Choroid plexus epithelial cell (primary cell): ENCODE results near the gene B3GALNT1.

Experiments
- DNase-seq: peaks from one replicate; pipeline ENCODE4 v3.0.0-alpha.2; 2010; ENCODE audit warnings: low read depth
- H3K4me3 ChIP-seq: 2 replicates; pipeline ENCODE4 v1.5.1; 2011; ENCODE audit warnings: low read depth, mild to moderate bottlenecking, control low read depth, low read length, moderate library complexity
- TF ChIP-seq, protein P1 (sequence below): conservative IDR thresholded peaks from 2 replicates; pipeline ENCODE4 v1.5.1; 2011; ENCODE audit warnings: low read depth, mild to moderate bottlenecking, control low read depth, inconsistent platforms, low read length, moderate library complexity

The B3GALNT1 gene

DNA sequence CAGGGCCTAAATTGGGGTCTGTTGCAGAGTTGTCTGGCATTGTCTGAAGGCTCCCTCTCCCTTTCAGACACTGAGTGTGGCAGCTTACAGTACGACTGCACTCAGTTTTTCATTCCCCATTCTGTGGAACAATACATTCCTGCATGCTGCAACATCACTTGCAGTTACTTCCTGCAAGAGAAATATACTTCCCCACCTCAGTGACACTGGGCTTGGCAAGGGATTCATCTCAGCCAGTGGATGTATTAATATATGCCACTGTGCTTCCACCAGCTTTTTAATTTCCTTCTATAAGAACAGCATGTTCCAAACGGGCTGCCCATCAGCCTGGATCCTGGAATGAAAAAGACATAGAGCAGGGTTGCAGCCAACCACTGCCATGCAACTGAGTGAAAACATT, 23.1 kb downstream of the B3GALNT1 start:
- no peak for DNase-seq

DNA sequence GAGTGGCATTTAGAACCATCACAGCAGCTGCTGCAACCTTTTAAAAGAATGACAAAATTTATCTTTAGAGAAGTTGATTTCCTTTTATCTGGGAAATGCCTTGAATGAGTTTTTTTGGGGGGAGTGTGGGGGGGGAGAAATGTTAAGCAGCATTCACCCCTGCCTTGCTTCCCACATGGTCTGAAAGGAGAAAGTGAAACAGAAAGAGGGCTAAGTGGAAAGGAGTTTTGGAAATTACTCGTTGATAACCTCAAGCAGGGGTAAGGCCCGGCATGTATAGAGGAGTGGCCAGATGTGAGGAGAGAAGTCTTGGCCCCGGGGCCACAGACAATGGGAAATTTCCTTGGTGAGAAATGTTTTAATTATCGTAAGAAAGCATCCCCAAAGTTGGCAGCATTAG, 23.5 kb downstream of the B3GALNT1 start:
- no peak overlapping the region for H3K4me3 ChIP-seq
- no peak for DNase-seq
- TF ChIP-seq, protein P1, sequence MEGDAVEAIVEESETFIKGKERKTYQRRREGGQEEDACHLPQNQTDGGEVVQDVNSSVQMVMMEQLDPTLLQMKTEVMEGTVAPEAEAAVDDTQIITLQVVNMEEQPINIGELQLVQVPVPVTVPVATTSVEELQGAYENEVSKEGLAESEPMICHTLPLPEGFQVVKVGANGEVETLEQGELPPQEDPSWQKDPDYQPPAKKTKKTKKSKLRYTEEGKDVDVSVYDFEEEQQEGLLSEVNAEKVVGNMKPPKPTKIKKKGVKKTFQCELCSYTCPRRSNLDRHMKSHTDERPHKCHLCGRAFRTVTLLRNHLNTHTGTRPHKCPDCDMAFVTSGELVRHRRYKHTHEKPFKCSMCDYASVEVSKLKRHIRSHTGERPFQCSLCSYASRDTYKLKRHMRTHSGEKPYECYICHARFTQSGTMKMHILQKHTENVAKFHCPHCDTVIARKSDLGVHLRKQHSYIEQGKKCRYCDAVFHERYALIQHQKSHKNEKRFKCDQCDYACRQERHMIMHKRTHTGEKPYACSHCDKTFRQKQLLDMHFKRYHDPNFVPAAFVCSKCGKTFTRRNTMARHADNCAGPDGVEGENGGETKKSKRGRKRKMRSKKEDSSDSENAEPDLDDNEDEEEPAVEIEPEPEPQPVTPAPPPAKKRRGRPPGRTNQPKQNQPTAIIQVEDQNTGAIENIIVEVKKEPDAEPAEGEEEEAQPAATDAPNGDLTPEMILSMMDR, result no peak

More for the DNA sequence above, 23.1 kb downstream of the B3GALNT1 start:
- TF ChIP-seq, protein P1, result no peak
- H3K4me3 ChIP-seq, result no peak overlapping the region

DNA sequence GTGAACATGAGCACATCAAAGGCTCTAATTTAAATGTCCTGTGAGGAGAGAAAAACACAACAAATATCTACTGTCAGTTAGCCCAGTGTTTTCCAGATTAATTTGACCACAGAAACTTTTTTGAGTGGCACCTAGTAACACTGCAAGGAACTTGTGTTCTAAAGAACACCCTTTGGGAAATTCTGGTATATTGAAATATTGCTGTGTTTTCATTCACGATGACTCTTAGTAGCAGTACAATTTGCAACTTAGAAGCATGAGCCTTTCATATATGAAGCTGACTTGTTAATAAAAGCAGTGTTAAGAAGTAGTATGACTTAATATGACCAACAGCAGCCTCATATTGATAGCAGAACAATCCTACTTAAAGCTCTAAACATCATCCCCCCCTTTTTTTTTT, 32.0 kb downstream of the B3GALNT1 start:
- TF ChIP-seq, protein P1, result no peak
- DNase-seq, result no peak
- no peak overlapping the region for H3K4me3 ChIP-seq

DNA sequence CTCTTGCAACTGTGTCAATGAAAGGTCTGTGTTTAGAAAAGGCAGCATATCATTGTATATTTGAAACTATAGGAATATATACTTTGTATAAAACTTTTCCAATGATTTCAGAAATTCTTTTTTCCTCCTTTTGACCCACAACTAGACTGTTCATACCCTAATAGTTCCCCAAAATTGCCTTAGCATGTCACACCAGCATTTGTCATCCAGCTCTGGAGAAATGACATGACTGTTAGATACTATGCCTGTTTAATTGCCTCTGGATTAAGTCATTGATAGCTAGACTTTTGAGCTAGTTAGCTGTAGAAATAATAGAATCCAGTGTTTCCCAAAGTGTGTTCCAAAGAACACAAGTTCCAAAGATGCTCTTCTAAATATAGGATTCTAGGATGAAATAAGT, 32.4 kb downstream of the B3GALNT1 start:
- no peak overlapping the region for H3K4me3 ChIP-seq
- TF ChIP-seq, protein P1, result no peak
- no peak for DNase-seq

DNA sequence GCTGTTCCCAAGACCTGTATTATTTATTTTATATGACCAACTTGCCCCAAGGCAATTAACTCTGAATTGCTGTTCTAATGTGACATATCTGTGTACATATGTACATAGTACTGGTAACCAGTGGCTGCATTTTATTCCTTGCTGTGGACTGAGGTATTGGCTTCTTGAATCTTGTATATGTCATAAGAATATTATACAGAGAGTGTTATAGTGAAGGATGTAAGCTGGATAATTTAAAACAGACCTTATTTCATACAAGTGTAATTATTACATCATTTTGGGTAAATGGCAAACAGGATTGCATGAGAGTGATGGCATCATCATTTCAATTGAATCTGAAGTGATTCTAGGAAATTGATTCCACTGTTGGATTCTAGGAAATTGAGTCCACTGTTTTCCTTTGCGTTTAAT, 32.9 kb downstream of the B3GALNT1 start:
- DNase-seq, result no peak
- H3K4me3 ChIP-seq, result no peak overlapping the region
- TF ChIP-seq, protein P1, result no peak

DNA sequence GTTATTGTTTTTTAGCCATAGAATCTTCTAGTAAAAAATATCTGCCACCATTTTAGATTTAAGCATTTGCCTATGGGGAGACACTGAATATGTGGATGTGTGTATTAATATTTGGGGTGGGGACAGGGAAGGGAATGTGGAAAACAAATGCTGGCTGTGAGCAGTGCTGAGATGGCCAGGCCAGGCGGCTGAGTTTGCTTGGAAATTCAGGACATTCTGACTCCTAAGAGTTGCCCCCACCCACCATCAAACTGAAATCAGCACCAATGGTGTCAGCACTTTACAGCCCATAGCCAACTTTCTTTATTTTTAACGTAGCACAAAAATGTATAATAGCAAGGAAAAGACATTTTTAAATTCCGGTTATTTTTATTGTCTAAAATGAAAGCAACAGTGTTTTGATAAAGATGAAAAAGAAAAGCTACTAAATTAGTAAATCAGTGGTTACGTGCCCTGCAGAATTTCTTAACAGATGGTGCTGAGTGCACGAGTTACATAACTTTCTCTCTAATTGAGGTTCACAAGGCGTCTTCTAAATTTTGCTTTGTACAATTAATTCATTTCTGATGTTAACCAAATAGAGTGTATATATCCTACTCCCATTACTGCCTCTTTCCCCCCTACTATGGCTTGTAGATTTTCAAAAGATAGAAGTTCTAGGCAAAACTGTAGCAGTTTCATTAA, 34.0 kb downstream of the B3GALNT1 start:
- DNase-seq, result no peak
- TF ChIP-seq, protein P1, result no peak
- H3K4me3 ChIP-seq, result no peak overlapping the region

DNA sequence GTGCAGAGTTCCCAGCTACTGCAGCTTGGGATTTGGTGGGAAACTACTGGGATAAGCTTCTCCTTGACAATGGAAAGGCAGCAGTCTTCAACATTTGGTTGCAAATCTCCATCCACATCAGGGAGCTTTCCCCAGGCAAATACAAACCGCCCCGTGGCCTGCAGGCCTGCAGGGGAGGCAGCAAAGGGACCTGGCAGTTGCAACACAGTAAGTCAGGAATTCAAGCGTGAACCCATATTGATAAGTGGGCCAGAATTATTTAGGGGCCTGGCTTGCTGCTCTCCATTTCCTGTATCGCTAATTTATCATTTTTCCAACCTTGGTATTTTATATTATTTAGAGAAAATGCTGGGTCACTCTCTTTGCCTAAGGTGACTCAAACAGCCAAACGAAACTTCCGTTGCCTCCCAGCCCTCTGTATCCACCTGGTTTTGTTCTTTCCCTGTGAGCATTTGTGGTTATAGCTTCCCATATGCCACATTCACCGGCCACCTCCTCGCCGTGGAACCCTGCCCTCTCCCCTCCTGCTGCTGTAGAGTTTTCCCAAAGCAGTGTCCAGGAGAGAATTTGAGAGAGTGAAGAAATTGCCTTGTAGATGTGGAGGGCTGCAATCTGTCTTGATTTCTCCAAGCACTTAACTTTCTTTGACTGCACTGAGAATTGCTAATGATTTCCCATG, 34.8 kb downstream of the B3GALNT1 start:
- H3K4me3 ChIP-seq, result no peak overlapping the region
- TF ChIP-seq, protein P1, result no peak
- DNase-seq, result no peak
